RCC 7860 (cell line): Measurements from ENCODE around the gene UBE2L6.
"Not testable (repeated sequence)": the region's sequence is repeated elsewhere in the genome, so short reads cannot be mapped to it uniquely, and the experiment has no call there.

Experiments used
- DNase-seq: peaks from one replicate; pipeline ENCODE4 v3.0.0-alpha.2; 2015; ENCODE audit warnings: low spot score
- FAIRE-seq: peaks from 2 replicates; lab custom pipeline; 2012; peaks lifted over from hg19 to GRCh38; lab: Jason Lieb, UNC

UBE2L6 gene

DNA sequence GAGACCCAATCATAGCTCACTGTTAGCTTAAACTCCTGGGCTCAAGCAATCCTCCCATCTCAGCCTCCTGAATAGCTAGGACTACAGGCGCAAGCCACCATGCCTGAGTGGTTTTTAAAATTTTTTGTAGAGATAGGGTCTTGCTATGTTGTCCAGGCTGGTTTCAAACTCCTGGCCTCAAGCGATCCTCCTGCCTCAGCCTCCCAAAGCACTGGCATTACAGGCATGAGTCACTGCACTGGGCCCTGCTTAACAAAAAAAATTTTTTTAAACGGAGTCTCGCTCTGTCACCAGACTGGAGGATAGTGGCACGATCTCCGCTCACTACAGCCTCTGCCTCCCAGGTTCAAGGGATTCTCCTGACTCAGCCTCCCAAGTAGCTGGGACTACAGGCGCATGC, 33.0 kb downstream of the UBE2L6 start:
- not testable (repeated sequence) for DNase-seq, FAIRE-seq

DNA sequence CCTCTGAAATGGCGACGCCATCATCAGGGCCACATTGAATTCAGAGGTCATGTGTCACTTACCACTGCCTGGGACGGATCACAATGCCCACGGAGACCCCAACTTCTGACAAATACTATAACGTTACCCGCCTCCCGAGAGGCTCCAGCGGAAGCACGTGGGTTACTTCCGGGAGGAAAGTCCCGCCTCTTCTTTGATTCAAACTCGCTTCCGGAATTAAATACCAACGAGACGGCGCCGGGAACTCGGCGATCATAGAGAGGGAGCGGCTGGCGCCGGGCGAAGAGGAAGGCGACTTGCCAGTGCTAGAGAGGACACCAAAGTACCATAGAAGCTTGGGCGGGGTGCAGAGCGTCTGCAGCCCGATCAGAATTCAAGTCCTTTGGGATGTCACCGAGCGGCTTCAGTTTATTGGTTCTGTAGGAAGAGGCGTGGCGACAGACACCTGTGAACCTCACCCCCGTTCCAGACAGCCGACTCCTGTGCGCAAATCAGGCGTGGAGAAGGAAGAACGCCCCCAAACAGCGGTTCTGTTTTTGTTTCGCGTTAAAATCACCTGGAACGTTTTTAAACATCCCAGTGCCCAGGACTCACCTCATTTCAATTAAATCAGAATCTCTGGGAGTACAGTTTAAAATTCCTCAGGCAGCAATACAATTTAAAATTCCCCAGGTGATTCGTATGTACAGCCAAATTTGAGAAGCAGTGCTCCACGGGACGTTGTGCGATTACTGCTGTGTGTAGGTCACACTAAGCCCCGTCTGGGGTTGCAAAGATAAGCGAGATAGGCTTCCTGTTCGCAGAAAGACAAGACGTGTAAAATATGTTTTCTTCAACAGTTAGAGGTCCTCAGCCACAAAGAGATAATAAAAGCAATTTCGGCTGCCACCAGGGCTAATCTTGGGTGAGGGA, 36.6 kb downstream of the UBE2L6 start, which contains the start of gene TIMM10:
TSS of gene TIMM10 (minus strand) at position 159 of the 912 bp plus-strand sequence. CDS start 565 bp downstream, outside the sequence.
- DNase-seq (peak; percentile 95), FAIRE-seq (peak; percentile 89)

DNA sequence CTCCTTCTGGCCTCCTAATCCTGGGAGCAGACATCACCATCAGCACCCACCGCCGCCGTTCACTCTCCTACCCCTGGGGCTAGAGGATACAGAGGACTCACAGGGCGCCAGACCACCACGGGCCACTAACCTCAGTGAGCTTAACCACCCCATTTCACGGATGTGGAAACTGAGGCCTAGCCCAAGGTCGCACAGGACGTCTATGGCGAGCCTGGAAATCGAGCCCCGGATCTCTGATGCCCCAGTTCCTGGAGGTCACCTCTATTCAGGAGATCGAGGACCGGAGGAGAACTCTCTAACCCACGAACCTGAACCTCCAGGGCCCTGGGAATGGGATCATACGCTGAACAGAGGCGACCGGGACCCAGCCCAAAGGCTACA, 37.3 kb downstream of the UBE2L6 start:
- FAIRE-seq (no peak), DNase-seq (no peak)

DNA sequence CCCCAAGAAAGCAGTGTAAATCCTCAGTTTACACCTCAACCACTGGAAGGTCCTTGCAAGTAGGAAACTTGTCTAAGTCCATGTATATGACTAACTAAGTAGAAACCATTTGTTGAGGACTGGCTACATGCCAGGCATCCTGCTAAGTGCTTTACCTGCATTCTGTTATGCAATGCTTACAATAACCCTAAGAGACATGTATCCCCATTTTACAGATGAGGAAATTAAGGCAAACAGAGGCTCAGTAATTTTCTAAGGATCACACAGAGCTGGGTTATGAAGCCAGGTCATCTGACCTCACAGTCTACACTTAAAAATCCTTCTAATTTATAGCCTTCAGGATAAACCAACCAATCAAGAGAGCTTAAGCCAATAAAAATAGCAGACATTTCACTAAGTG, 38.5 kb downstream of the UBE2L6 start:
- FAIRE-seq: no peak
- DNase-seq: no peak

DNA sequence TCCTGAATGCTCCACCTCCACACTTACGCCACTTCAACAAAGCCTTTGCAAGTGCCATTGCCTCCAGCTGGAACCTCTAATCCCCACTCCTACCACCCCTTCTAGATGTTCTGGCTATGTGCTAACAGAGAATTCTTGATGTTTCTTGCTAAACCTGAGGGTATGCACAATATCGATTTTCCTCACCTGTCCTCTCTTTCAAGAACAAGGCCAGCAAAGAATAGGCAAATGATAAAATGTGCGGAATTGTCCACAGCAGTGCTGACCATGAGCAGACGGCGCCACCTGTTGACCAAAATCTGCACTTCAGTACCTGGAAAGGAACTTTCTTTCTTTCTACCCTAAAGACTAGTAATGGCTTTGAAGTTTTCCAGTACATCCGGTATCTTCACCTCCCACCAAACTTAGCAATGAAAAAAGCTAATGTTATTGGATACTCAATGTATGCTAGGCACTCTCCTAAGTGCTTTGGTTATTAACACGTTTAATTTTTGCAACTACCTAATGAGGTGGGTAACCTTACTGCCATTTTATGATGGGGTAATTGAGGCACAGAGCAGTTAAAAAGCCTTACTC, 40.3 kb downstream of the UBE2L6 start:
- FAIRE-seq: no peak
- peak; percentile 25 for DNase-seq

DNA sequence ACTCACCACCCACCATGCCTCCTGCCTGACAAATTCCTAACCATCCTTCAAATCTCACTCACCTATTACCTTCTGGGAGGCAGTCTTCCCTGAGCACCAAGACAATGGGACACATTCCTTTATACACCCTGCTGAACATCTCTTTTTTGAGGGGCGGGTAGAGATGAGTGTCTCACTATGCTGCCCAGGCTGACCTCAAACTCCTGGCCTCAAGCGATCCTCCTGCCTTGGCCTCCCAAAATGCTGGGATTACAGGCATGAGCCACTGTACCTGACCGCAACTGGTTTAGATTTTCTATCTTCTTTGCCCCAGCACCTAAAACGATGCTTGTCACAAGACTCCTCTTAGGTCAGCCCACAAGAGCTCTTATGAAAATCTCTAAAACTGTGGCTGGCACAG, 44.1 kb downstream of the UBE2L6 start:
- DNase-seq (no peak), FAIRE-seq (no peak)

DNA sequence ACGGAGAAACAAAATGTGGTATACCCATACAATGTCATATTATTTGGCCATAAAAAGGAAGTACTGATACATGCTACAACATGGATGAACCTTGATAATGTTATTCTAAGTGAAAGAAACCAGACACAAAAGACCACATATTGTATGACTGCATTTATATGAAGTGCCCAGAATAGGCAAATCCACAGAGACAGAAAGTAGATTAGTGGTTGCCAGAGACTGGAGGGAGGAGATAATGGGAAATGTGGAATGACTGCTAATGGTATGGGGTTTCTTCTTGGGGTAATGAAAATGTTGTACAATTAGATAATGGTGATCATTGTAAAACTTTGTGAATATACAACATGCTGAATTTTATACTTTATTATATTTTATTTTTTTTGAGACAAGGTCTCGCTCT, 46.4 kb downstream of the UBE2L6 start:
- FAIRE-seq (no peak), DNase-seq (no peak)

DNA sequence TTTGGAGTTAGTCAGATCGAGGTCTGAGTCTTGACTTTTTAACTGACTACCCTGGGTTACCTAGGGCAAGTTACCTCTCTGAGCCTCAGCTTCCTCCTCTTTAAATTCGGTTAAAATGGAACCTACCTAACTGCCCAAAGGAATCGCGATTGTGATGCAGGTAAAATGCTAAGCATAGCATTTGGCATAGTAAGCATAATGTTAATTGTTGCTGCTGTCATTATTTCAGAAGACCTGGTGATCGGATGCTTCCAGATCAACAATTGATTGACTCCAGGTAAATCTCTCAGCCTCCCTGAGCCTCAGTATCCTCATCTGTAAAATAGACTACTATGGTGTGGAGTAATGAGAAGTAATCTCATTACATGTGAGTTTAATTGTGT, 51.4 kb downstream of the UBE2L6 start:
- no peak for DNase-seq
- no peak for FAIRE-seq

DNA sequence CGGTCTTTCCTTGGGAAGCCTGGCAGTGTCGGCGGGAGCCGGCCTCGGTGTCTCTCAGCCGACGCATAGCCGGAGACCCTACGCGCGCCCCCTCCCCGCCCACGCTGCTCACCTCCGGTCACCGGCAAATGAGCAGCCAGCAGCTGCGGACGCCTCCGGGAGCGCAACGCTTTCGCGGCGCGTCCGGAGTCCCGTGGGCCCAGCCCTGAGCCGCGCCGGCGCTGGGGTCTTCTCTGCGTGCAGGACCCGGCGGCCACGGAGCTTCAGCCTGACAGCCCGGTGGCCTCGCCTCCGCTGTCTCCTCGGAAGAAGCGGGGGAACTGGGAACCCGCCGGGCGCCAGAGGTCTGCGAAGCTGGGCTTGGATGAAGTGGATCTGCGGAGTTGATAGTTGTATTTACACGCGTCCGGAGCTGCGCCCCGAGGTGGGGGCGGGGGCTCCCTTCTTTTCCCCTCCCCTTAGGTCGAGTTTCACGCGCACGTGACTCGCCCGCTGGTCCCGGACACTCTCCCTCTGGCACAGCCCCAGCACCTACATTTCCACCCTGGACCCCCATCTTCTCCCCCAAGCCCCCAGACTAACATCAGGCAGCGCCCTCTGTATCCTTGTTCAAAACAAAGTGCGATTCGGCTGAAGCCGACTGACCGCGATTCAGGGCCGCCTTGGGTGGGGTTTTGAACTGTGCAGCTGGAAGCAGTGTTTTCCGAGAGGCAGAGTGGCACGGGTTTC, 52.0 kb downstream of the UBE2L6 start, which contains the start of gene SLC43A1:
TSS of gene SLC43A1 (minus strand) at position 371 of the 729 bp plus-strand sequence. CDS start 1,591 bp downstream, outside the sequence.
- DNase-seq: no peak
- no peak for FAIRE-seq

DNA sequence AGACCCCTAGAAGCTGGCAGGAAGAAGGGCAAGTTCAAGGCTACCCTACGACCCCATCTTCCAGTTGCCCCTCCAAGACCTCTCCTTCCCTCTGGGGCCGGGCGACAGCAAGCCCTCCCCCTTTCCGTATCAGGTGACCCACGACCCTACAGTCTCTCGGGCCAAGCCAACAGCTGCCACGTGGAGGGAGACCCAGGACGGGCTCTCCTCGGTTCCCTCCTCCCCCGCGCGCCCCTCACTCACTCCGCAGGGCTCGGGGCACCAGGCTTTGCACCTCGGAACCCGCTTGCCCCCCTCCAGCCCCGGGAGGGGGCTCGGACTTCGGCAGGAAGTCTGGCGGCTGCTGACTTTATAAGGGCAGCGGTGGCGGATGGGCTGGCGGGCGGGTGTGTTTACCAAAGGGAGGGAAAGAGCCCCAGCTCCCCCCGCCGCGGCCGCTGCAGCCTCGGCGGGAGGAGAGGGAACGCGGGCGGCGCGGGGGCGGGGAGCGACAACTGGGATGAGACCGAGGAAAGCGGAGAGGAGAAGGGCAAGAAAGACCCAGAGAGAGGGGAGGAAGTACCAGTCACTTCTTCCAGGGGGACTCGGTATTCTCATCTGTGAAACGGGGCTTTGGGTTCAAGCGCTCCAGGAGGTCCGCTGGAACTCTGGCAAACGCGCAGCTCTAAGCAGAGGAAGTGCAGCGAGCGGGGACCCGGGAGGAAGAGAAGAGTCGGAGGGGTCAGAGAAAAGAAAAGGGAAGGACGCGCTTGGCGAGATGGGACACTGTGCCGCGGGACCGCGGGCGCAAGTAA, 52.7 kb downstream of the UBE2L6 start:
- no peak for FAIRE-seq
- DNase-seq: no peak

DNA sequence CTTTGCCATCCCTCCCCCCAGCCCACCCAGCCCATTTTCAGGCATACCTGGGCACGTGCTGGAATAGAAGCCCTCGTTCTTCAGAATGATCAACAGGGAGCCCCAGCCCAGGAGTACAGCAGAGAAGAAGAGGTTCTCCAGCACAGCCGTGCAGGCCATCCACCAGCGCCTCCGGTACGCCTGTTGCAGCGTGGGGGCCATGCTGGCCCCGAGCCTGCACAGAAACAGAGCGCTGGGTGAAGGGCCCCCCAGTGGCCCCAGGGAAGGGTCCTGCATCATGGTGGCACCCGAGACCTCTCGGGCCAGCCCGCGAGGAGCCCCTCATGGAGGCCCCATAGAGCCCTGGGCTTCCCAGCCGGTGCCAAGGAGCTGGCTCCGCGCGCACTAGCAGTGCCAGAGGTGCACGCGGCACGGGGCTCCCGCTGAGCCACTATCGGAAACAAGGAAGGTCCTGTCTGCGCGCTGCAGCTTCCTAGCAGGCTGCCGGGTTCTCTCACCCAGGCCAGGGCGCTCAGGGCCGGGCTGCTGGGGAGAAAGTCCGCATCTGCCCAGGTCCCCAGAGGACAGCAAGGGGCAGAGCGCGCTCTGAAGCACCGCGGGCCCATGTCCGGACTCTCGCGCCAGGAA, 53.4 kb downstream of the UBE2L6 start:
- FAIRE-seq (no peak), DNase-seq (no peak)

DNA sequence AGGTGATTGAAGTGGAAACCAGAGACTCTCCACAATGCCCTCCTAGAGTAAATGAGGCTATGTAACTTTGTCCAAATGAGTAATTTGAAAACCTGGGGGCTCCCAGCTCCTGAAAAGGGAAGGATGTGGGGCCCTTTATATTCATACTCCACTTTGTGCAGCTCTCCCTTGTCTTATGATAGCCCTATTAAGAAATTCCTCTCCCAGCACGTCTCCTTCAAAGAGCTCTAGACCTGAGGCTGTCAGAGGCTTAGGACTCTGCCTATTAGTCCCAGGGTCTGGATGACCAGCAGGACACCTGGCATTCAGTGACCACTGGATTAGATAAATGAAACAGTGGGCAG, 54.0 kb downstream of the UBE2L6 start:
- FAIRE-seq (no peak), DNase-seq (no peak)

DNA sequence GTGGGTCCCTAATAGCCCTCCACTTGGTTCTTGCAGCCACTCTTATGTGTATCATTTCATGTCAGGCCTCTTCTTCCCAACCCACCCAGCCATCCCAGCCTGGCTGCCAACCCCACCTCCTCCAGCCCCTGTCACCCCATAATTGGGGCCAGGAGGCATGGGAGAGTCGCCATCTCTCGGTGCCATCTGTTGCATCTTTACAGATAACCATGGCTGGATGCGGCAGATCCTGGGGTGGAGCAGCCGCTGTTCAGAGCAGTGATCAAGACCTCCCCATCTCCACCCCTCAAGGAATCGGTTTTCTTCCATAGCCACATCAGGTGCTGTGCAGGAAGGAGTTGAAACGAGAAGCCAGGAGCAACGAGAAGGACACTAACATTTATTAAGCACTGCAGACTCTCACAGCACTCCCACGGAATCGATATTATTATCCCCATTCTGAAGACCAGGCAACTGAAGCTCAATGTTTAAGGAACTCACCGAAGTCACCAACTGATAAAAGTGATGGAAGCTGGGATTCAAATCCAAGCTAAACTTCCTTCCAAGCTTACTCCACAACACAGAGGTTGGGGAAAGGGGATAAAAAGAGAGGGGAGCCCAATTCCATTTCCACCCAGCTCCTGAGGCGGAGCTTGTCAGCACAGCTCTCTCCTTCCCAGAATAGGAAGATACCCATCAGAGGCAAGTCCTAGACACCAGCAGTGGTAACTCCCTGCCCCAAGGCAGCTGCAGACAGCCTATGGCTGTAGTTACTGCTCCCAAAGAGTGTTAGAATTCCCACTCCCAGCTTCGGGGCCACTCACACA, 54.6 kb downstream of the UBE2L6 start:
- FAIRE-seq: no peak
- DNase-seq: no peak

DNA sequence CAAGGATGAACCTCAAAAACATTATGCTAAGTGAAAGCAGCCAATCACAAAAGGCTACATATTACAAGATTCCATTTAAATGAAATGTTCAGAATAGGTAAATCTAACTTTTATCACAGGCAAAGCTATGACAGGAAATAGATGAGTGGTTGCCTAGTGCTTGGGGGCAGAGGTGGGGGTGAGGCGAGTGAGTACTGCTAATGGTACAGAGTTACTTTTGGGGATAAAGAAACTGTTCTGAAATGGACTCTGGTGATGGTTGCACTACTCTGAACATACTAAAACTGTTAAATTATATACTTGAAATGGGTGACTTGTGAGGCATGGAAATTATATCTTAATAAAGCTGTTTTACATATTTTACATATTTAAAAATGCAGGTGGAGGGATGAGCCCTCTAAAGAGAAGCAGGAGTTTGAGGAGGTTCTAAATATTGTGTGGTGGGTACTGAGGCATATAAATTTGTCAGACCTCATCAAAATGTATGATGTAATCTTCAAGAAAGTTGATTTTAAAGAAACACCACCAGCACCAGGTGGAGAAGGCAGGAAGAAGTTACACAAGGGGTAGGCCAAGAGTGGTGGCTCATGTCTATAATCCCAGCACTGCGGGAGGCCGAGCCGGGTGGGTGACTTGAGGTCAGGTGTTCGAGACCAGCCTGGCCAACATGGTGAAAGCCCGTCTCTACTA, 55.6 kb downstream of the UBE2L6 start:
- no peak for DNase-seq
- no peak for FAIRE-seq

DNA sequence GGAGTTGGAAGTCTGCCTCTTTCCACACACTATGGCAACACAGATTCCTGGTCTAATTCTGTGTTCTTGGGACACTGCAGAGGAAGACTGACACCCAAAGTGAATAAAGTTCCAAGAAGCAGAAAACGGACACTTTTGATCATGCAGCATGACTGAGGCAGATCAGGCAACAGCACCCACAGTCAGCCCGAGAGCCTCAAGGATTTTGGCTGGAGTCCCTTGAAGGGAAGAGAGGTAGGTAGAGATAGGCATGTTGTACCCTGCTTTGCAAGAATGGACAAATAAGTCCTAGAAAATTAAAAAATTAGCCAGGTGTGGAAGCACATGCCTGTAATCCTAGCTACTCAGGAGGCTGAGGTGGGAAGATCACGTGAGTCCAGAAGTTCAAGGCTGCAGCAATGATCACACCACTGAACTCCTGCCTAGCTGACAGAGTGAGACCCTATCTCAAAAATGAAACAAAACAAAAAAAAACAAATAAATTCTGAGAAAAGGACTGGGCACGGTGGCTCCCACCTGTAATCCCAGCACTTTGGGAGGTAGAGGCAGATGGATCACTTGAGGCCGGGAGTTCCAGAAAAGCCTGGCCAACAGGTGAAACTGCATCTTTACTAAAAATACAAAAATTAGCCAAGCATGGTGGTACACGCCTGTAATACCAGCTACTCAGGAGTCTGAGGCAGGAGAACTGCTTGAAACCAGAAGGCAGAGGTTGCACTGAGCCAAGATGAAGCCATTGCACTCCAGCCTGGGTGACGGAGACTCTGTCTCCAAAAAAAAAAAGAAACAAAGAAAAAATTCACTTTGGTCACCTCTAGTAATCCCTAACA, 58.9 kb downstream of the UBE2L6 start:
- FAIRE-seq (no peak), DNase-seq (no peak)

DNA sequence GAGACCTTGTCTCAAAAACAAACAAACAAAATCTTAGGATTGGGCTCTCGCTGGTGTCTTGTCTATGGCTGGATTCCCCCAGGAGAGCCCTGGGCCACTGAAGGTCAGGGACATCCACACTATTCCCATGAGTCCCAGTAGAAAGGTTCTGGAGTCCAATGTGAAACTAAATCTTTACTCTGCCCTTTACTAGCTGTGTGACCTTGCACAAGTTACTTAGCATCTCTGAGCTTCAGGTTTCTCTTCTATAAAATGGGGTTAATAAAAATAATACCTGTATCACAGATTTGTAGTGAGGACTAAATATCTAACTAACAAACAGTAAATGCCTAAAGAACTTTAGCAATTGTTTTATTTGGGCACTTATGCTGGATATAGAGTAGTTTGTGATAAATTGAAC, 61.0 kb downstream of the UBE2L6 start:
- FAIRE-seq (no peak), DNase-seq (no peak)

DNA sequence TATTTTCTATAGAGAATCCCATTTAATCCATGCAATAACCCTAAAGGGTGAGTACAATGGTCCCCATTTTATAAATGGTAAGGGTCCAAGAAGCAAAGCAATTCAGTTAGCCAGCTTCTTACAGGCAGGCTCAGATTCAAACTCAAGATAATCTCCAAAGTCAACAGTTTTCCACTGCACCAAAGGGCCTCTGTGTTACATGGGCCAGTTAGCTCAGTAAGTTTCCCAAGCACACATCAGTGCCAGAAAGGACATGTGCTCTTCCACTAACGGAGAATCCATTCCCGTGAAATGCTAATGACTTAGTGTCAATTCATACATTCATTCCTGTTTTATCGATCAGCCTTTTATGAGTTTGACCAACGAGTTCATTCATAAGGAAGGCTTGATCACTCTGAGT, 63.0 kb downstream of the UBE2L6 start:
- DNase-seq: no peak
- FAIRE-seq: no peak

DNA sequence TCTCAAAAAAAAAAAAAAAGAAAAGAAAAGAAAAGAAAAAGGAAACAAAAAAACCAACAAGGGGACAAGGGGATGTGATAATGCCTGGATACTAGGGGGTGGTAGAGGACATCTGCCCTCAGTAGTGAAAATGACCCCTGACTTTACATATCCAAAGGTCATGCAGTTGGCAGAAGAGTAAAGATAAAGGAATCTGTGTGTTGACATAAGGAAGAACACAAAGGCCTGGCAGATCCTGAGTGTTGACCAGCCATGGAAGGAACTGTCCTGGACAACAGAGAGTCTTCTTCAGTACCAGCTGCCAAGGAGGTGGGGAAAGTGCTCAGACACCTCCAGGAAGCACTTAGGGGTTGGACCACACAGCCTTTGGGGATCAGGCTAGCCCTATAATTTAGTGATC, 64.6 kb downstream of the UBE2L6 start:
- no peak for DNase-seq
- FAIRE-seq: no peak
